GM12875 (cell line): Measurements from ENCODE around the gene PLAAT3.

Source experiments
- H3K4me3 ChIP-seq: one replicate; pipeline ENCODE4 v1.5.1; 2011; ENCODE audit warnings: low read depth, low read length, control low read depth
- TF ChIP-seq, protein P1 (sequence below): IDR thresholded peaks from 2 replicates; pipeline ENCODE4 v1.5.1; 2011; ENCODE audit warnings: low read depth, mild to moderate bottlenecking, control low read depth, inconsistent platforms, low read length, moderate library complexity, borderline replicate concordance; ENCODE audit not compliant: insufficient read depth

The PLAAT3 gene

DNA sequence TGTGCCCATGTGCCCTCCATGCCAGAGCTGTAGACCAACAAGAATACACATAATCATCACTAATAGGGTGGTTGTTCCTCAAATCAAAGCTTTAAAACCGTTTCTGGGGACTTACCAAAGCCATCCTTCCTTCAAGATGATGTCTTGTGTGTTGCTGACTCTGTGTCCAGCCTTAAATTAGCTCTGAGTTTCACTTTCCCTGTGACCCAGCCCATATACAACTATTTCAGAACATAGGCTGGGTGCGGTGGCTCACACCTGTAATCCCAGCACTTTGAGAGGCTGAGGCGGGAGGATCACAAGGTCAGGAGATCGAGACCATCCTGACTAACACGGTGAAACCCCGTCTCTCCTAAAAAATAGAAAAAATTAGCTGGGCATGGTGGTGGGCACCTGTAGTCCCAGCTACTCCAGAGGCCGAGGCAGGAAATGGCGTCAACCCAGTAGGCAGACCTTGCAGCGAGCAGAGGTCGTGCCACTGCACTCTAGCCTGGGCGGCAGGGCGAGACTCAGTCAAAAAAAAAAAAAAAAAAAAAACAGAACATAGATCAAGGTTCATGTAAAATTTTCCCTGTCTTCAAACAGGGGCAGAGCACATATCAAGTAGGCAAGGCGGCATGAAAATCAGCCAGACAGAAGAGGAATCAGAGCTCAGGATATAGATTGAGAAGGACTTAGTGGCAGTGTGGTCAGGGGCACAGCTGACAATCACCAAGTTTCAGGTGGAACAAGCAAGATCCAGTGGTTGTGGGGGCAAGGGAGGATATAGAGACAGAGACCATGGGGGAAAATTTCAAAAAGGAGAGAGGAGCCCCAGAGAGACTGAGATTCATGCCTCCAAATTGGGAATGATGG is 50.8 kb downstream of the PLAAT3 start, which contains the start of gene PLAAT2:
Gene PLAAT2 (minus strand): TSS at position 179 of the 855 bp plus-strand sequence. CDS start 55 bp downstream, at position 124.
- no peak within 1 kb of the TSS for H3K4me3 ChIP-seq
- TF ChIP-seq, protein P1, sequence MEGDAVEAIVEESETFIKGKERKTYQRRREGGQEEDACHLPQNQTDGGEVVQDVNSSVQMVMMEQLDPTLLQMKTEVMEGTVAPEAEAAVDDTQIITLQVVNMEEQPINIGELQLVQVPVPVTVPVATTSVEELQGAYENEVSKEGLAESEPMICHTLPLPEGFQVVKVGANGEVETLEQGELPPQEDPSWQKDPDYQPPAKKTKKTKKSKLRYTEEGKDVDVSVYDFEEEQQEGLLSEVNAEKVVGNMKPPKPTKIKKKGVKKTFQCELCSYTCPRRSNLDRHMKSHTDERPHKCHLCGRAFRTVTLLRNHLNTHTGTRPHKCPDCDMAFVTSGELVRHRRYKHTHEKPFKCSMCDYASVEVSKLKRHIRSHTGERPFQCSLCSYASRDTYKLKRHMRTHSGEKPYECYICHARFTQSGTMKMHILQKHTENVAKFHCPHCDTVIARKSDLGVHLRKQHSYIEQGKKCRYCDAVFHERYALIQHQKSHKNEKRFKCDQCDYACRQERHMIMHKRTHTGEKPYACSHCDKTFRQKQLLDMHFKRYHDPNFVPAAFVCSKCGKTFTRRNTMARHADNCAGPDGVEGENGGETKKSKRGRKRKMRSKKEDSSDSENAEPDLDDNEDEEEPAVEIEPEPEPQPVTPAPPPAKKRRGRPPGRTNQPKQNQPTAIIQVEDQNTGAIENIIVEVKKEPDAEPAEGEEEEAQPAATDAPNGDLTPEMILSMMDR, result no peak

DNA sequence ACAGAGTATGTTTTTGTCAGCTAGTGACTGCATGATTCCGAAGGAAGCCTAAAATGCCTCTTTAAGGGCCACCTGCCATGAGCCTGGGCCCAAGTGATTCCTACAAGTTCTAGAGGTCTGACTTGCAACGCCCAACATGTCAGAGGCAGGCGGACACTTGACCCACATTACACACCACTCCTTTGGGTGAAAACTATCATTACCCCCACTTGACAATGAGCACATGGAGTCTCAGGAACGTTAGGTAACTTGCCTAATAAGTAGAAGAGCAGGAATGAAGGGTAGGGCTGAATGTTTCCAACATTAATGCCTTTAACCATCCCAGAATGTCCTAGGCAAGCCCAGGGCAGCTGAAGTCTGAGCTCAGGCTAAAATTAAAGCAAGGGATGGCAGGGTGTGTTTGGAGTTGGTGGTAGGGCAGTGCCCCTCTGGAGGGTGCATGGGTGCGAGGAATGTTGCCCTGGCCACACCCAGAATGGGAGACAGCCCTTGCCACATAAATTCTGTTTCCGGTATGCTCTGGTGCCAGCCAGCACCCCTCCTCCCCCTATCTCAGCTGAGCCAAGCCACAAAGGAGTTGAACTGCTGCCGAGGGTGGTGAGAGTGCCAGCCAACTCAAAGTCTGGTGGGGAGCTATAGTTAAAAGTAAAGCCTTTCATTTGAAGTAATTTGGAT is 53.6 kb downstream of the PLAAT3 start:
- no peak overlapping the region for H3K4me3 ChIP-seq

DNA sequence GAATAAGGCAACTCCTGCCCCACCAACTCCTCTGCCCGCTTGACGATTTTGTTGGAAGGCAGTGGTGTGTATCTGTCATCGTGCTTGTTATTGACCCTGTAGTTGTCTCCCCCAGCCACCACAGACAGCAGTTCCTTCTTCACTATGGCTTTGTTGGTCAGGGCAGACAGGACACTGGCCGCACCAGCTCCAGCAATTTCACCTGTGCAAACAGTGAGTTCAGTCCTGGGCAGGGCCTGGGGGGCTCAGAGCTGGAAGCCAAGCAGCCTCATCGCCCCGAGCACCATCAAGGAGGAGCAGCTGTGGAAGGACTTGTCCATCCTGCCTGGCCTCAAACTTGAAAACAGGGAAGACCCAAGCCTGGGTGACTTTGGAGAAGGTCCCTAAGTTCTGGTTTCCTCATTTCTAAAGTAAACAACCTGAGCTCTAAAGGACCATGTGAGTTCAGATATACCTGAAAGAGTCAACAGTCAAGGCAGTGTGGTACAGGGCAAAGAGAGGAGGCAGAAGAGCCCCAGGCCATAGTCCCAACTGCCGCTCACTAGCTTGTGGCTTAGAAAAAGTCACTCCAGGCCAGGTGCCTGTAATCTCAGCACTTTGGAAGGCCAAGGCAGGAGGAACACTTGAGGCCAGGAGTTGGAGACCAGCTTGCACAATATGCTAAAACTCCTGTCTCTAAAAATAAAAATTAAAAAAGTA is 55.6 kb downstream of the PLAAT3 start:
- TF ChIP-seq, protein P1, result no peak
- no peak overlapping the region for H3K4me3 ChIP-seq

More for the DNA sequence above, 53.6 kb downstream of the PLAAT3 start:
- TF ChIP-seq, protein P1, result no peak

DNA sequence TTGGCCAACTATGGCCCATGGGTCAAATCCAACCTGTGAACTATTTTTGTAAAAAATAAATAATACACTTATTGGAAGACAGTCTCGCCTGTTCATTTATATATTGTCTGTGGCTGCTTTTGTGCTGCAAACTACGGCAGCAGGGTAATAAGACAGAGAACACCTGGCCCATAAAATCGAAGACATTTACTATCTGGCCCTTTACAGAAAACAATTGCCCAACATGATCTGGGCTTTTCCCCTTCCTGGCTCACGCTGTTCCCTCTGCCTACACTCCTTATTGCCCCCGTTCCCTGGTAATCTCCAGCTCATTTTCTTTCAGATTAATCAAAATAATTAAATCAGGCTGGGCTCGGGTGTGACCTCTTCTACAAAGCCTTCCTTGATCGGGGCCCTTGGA is 56.7 kb downstream of the PLAAT3 start:
- no peak overlapping the region for H3K4me3 ChIP-seq
- TF ChIP-seq, protein P1, result no peak

DNA sequence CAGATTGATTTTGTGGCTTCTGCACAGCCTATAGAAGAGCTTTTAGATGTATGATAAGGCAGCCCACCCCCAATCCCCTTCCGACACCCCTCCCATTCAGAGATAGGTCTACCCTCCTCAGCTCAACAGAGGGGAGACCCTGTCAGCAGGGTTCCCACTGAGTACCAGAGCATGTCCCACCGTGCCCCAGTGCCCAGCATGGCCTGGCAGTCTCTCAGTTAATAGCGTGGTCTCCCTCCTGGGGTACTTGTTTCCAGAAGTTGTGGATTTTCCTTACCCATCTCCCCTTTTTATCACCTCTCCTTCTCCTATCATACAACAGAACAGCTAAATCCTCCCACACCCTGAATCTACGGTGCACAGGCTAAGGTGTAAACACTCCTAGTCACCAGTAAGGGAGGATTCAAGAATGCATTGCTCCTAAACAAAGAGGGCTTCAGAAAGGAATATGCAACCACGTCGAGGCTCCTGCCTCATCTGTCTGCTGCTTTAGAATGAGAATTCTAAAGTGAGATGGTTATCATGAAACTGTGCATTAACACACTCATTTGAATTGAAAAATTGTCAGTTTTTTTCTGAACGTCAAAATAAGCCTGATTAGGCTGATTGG is 57.7 kb downstream of the PLAAT3 start:
- H3K4me3 ChIP-seq, result no peak overlapping the region
- TF ChIP-seq, protein P1, result no peak

DNA sequence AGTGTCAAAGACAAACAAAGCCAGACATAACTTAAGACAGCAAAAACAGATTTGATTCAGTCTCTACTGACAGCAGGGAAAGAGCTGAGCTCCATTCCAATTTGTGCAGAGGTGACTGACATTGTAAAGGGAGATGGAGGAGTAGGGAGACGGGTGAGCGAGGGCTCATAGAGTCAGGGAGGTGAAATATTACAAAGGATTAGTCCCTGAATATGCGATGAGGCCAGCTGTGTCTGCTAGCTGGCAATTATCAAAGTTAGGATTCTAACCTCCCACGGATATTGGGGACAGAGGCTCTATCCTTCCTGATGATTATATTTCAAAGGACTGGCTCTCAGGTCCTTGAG is 59.4 kb downstream of the PLAAT3 start:
- no peak overlapping the region for H3K4me3 ChIP-seq
- TF ChIP-seq, protein P1, result no peak
